GM23338 (cell line): ENCODE data around the gene IGSF21. TPM values are rescaled to one million over a fixed set of nuclear protein-coding genes. Genes with fewer than 3 reads are reported as not detected.

ENCODE experiments used
- ATAC-seq: fragments of 200-7000 bp; cut with Tn5 transposase; 3 replicates; pipeline ENCODE4 v1.9.1; 2020
- DNase-seq: peaks from one replicate; pipeline ENCODE4 v3.0.0-alpha.2; 2015; ENCODE audit warnings: low spot score
- H2AFZ ChIP-seq: fragments of 200-600 bp; sonication (generic); 2 replicates; pipeline ENCODE4 v1.8.0; 2016; ENCODE audit warnings: antibody characterized with exemption, mild to moderate bottlenecking, moderate library complexity
- H3F3A ChIP-seq: fragments of 200-600 bp; sonication (generic); replicated peaks from 2 replicates; pipeline ENCODE4 v1.8.0; 2017; ENCODE audit warnings: antibody characterized with exemption, mixed run types, low read depth
- H3K27ac ChIP-seq: fragments of 200-600 bp; sonication (generic); 2 replicates; pipeline ENCODE4 v1.6.1; 2016; ENCODE audit warnings: low read depth
- H3K27me3 ChIP-seq: fragments of 200-600 bp; sonication (generic); 2 replicates; pipeline ENCODE4 v1.8.0; 2016; ENCODE audit warnings: mild to moderate bottlenecking, mixed run types, moderate library complexity; ENCODE audit not compliant: insufficient read depth
- H3K36me3 ChIP-seq: fragments of 200-600 bp; sonication (generic); 2 replicates; pipeline ENCODE4 v1.8.0; 2016; ENCODE audit warnings: mild to moderate bottlenecking; ENCODE audit not compliant: insufficient read depth
- H3K4me1 ChIP-seq: fragments of 200-600 bp; sonication (generic); 2 replicates; pipeline ENCODE4 v1.8.0; 2016; ENCODE audit warnings: mild to moderate bottlenecking, moderate library complexity; ENCODE audit not compliant: insufficient read depth
- H3K4me2 ChIP-seq: fragments of 200-600 bp; sonication (generic); 2 replicates; pipeline ENCODE4 v1.7.1; 2017; ENCODE audit warnings: mixed run types
- H3K4me3 ChIP-seq: fragments of 200-600 bp; sonication (generic); 2 replicates; pipeline ENCODE4 v1.6.1; 2016; ENCODE audit warnings: mixed run types
- H3K79me2 ChIP-seq: fragments of 200-600 bp; sonication (generic); replicated peaks from 2 replicates; pipeline ENCODE4 v1.8.0; 2017; ENCODE audit warnings: mild to moderate bottlenecking; ENCODE audit not compliant: insufficient read depth
- H3K9me2 ChIP-seq: fragments of 200-600 bp; sonication (generic); 2 replicates; pipeline ENCODE4 v1.8.0; 2017; ENCODE audit not compliant: insufficient read depth
- H4K20me1 ChIP-seq: fragments of 200-600 bp; sonication (generic); replicated peaks from 2 replicates; pipeline ENCODE4 v1.8.0; 2017; ENCODE audit warnings: mild to moderate bottlenecking; ENCODE audit not compliant: insufficient read depth
- H3K27ac Mint-ChIP-seq: 2 replicates; pipeline ENCODE4 v1.8.0; 2020; ENCODE audit warnings: inconsistent platforms, mild to moderate bottlenecking, moderate library complexity, mixed read lengths
- H3K27me3 Mint-ChIP-seq: 3 replicates; pipeline ENCODE4 v1.8.0; 2022; ENCODE audit warnings: low read depth, mild to moderate bottlenecking, moderate library complexity, mixed read lengths, inconsistent platforms; ENCODE audit not compliant: insufficient read depth, poor library complexity
- H3K36me3 Mint-ChIP-seq: 3 replicates; pipeline ENCODE4 v1.8.0; 2021; ENCODE audit warnings: low read depth, mild to moderate bottlenecking, inconsistent platforms, moderate library complexity, mixed read lengths
- H3K4me1 Mint-ChIP-seq: 3 replicates; pipeline ENCODE4 v1.8.0; 2020; ENCODE audit warnings: mild to moderate bottlenecking, inconsistent platforms, mixed read lengths
- H3K4me3 Mint-ChIP-seq: 3 replicates; pipeline ENCODE4 v1.8.0; 2021; ENCODE audit warnings: moderate library complexity, mild to moderate bottlenecking, inconsistent platforms, mixed read lengths
- H3K9me3 Mint-ChIP-seq: 3 replicates; pipeline ENCODE4 v1.8.0; 2020; ENCODE audit warnings: moderate library complexity, mild to moderate bottlenecking, inconsistent platforms, mixed read lengths
- CREB1 ChIP-seq: fragments of 250-450 bp; sonication (Bioruptor Pico); IDR thresholded peaks from 2 replicates; pipeline ENCODE4 v1.5.0; 2020; ENCODE audit warnings: low read depth, mild to moderate bottlenecking, moderate library complexity
- ETS1 ChIP-seq: IDR thresholded peaks from 2 replicates; pipeline ENCODE4 v1.6.1; 2016; ENCODE audit warnings: antibody characterized with exemption
- EZH2 ChIP-seq: fragments of 200-600 bp; sonication (generic); IDR thresholded peaks from one replicate; pipeline ENCODE4 v1.8.0; 2017; ENCODE audit warnings: antibody characterized with exemption, mild to moderate bottlenecking, low read depth; ENCODE audit not compliant: unreplicated experiment
- EZH2phosphoT487 ChIP-seq: fragments of 200-600 bp; sonication (generic); IDR thresholded peaks from one replicate; pipeline ENCODE4 v1.8.1; 2018; ENCODE audit warnings: antibody characterized with exemption; ENCODE audit not compliant: unreplicated experiment
- JUNB ChIP-seq: IDR thresholded peaks from one replicate; pipeline ENCODE4 v1.6.1; 2016; ENCODE audit warnings: antibody characterized with exemption; ENCODE audit not compliant: unreplicated experiment
- NANOG ChIP-seq: IDR thresholded peaks from 2 replicates; pipeline ENCODE4 v1.6.1; 2016; ENCODE audit warnings: antibody characterized with exemption, borderline replicate concordance
- POLR2AphosphoS5 ChIP-seq: IDR thresholded peaks from 2 replicates; pipeline ENCODE4 v1.6.1; 2016; ENCODE audit warnings: antibody characterized with exemption, low read depth
- REST ChIP-seq: IDR thresholded peaks from one replicate; pipeline ENCODE4 v1.6.1; 2018; ENCODE audit warnings: antibody characterized with exemption; ENCODE audit not compliant: unreplicated experiment
- ZNF114 ChIP-seq: fragments of 250-450 bp; sonication (Bioruptor Pico); IDR thresholded peaks from 2 replicates; pipeline ENCODE4 v1.5.0; 2020; ENCODE audit warnings: mild to moderate bottlenecking, moderate library complexity
- ZNF331 ChIP-seq: fragments of 250-450 bp; sonication (Bioruptor Pico); IDR thresholded peaks from 2 replicates; pipeline ENCODE4 v1.5.0; 2020; ENCODE audit warnings: low read depth, mild to moderate bottlenecking, moderate library complexity
- polyA plus RNA-seq: library from polyadenylated mRNA; unstranded; fragments of >200 nt; fragmentation: Nextera tagmentation; extraction: Ambion mirVana; gene quantifications from 2 replicates; pipeline ENCODE4 v1.2.1, GENCODE V29; 2016
- total RNA-seq: library from RNA; depleted of rRNA; stranded (reverse); fragments of >200 nt; shearing (Covaris generic); gene quantifications from 2 replicates; pipeline ENCODE4 v1.2.3, GENCODE V29; 2014
- TF ChIP-seq, protein P1 (sequence below): fragments of 250-450 bp; sonication (Bioruptor Pico); IDR thresholded peaks from 2 replicates; pipeline ENCODE4 v1.5.0; 2020; ENCODE audit warnings: mild to moderate bottlenecking, moderate library complexity

Gene IGSF21
- total and polyA plus RNA-seq, 2 experiments from 2014 or later = 15.6 to 15.7 TPM

GRCh38 chr1:18142471-18142870 is 34.9 kb downstream of the IGSF21 start:
- Mint-ChIP-seq H3K4me3 (no peak overlapping the region), H3K4me1 (peaks cover 25% of the 10 kb centered on the region), H3K27ac (no peak overlapping the region), H3K36me3 (no peaks in the 10 kb centered on the region), H3K9me3 (no peaks in the 10 kb centered on the region), H3K27me3 (peaks cover 8% of the 10 kb centered on the region)
- Histone ChIP-seq H3K9me2 (no peaks in the 10 kb centered on the region), H3K79me2 (no peaks in the 10 kb centered on the region), H2AFZ (no peak overlapping the region), H3F3A (no peaks in the 10 kb centered on the region), H3K27me3 (no peaks in the 10 kb centered on the region), H3K27ac (no peak overlapping the region), H3K4me3 (no peak overlapping the region), H3K36me3 (no peaks in the 10 kb centered on the region), H3K4me1 (peaks cover 9% of the 10 kb centered on the region), H4K20me1 (no peaks in the 10 kb centered on the region; the same call in 1 of the 2 replicates), H3K4me2 (no peak overlapping the region)
- TF ChIP-seq POLR2AphosphoS5 = no peak
- no peak for TF ChIP-seq ZNF114
- no peak for TF ChIP-seq EZH2
- no peak for TF ChIP-seq NANOG
- ATAC-seq = peak; percentile 33; the same call in 2 of the 3 replicates
- DNase-seq = no peak

- no peaks in the 10 kb centered on the region for H3K9me3 Mint-ChIP-seq
- TF ChIP-seq CREB1 (CRISPR knock-in tag) (no peak), NANOG (no peak), ZNF114 (no peak), EZH2 (no peak), POLR2AphosphoS5 (no peak), ZNF331 (CRISPR knock-in tag) (no peak), EZH2phosphoT487 (no peak), ETS1 (no peak), JUNB (no peak), REST (no peak)
- TF ChIP-seq, protein P1, sequence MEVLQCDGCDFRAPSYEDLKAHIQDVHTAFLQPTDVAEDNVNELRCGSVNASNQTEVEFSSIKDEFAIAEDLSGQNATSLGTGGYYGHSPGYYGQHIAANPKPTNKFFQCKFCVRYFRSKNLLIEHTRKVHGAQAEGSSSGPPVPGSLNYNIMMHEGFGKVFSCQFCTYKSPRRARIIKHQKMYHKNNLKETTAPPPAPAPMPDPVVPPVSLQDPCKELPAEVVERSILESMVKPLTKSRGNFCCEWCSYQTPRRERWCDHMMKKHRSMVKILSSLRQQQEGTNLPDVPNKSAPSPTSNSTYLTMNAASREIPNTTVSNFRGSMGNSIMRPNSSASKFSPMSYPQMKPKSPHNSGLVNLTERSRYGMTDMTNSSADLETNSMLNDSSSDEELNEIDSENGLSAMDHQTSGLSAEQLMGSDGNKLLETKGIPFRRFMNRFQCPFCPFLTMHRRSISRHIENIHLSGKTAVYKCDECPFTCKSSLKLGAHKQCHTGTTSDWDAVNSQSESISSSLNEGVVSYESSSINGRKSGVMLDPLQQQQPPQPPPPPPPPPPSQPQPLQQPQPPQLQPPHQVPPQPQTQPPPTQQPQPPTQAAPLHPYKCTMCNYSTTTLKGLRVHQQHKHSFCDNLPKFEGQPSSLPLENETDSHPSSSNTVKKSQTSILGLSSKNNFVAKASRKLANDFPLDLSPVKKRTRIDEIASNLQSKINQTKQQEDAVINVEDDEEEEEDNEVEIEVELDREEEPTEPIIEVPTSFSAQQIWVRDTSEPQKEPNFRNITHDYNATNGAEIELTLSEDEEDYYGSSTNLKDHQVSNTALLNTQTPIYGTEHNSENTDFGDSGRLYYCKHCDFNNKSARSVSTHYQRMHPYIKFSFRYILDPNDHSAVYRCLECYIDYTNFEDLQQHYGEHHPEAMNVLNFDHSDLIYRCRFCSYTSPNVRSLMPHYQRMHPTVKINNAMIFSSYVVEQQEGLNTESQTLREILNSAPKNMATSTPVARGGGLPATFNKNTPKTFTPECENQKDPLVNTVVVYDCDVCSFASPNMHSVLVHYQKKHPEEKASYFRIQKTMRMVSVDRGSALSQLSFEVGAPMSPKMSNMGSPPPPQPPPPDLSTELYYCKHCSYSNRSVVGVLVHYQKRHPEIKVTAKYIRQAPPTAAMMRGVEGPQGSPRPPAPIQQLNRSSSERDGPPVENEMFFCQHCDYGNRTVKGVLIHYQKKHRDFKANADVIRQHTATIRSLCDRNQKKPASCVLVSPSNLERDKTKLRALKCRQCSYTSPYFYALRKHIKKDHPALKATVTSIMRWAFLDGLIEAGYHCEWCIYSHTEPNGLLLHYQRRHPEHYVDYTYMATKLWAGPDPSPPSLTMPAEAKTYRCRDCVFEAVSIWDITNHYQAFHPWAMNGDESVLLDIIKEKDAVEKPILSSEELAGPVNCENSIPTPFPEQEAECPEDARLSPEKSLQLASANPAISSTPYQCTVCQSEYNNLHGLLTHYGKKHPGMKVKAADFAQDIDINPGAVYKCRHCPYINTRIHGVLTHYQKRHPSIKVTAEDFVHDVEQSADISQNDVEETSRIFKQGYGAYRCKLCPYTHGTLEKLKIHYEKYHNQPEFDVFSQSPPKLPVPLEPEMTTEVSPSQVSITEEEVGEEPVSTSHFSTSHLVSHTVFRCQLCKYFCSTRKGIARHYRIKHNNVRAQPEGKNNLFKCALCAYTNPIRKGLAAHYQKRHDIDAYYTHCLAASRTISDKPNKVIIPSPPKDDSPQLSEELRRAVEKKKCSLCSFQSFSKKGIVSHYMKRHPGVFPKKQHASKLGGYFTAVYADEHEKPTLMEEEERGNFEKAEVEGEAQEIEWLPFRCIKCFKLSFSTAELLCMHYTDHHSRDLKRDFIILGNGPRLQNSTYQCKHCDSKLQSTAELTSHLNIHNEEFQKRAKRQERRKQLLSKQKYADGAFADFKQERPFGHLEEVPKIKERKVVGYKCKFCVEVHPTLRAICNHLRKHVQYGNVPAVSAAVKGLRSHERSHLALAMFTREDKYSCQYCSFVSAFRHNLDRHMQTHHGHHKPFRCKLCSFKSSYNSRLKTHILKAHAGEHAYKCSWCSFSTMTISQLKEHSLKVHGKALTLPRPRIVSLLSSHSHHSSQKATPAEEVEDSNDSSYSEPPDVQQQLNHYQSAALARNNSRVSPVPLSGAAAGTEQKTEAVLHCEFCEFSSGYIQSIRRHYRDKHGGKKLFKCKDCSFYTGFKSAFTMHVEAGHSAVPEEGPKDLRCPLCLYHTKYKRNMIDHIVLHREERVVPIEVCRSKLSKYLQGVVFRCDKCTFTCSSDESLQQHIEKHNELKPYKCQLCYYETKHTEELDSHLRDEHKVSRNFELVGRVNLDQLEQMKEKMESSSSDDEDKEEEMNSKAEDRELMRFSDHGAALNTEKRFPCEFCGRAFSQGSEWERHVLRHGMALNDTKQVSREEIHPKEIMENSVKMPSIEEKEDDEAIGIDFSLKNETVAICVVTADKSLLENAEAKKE = no peak
These were observed 35.4 kb downstream of the IGSF21 start for GRCh38 chr1:18142969-18143368.

More at GRCh38 chr1:18142969-18143368, 35.4 kb downstream of the IGSF21 start:
- H3K27me3 Mint-ChIP-seq = peaks cover 8% of the 10 kb centered on the region
- peaks cover 30% of the 10 kb centered on the region for H3K4me1 Mint-ChIP-seq
- H3K36me3 Mint-ChIP-seq = no peaks in the 10 kb centered on the region
- Histone ChIP-seq H3K79me2 (no peaks in the 10 kb centered on the region), H3K4me3 (no peak overlapping the region), H2AFZ (no peak overlapping the region), H3K4me2 (no peak overlapping the region), H3K36me3 (no peaks in the 10 kb centered on the region), H4K20me1 (no peaks in the 10 kb centered on the region; the same call in 1 of the 2 replicates), H3K27me3 (no peaks in the 10 kb centered on the region), H3K4me1 (peaks cover 9% of the 10 kb centered on the region), H3K9me2 (no peaks in the 10 kb centered on the region), H3K27ac (no peak overlapping the region), H3F3A (no peaks in the 10 kb centered on the region)
- no peak for ATAC-seq
- DNase-seq = no peak
- H3K4me3 Mint-ChIP-seq = no peak overlapping the region
- no peak overlapping the region for H3K27ac Mint-ChIP-seq
